Neural crest cell (in vitro differentiated cells): ENCODE results near the gene PRKAR1B. TPM values are rescaled to one million over a fixed set of nuclear protein-coding genes. Genes with fewer than 3 reads are reported as not detected.

Experiments used
- DNase-seq: peaks from one replicate; pipeline ENCODE4 v3.0.0; 2021; ENCODE audit warnings: low read depth, mixed read lengths, low spot score
- H3K27ac Mint-ChIP-seq: one replicate; pipeline ENCODE4 v1.8.0; 2021; ENCODE audit warnings: mild to moderate bottlenecking, mixed read lengths; ENCODE audit not compliant: unreplicated experiment
- H3K27me3 Mint-ChIP-seq: 2 replicates; pipeline ENCODE4 v1.8.0; 2021; ENCODE audit warnings: low read depth, mild to moderate bottlenecking, mixed read lengths
- H3K36me3 Mint-ChIP-seq: 2 replicates; pipeline ENCODE4 v1.8.0; 2021; ENCODE audit warnings: low read depth, mild to moderate bottlenecking, mixed read lengths
- H3K4me1 Mint-ChIP-seq: 2 replicates; pipeline ENCODE4 v1.8.0; 2021; ENCODE audit warnings: mixed read lengths
- H3K4me3 Mint-ChIP-seq: one replicate; pipeline ENCODE4 v1.8.0; 2021; ENCODE audit warnings: mild to moderate bottlenecking, mixed read lengths
- H3K9me3 Mint-ChIP-seq: 2 replicates; pipeline ENCODE4 v1.8.0; 2021; ENCODE audit warnings: mixed read lengths
- total RNA-seq: library from RNA; stranded (reverse); gene quantifications from 2 replicates; pipeline ENCODE4 v1.2.1, GENCODE V29; 2021
- TF ChIP-seq, protein P1 (sequence below): fragments of 200-600 bp; sonication (generic); conservative IDR thresholded peaks from 2 replicates; pipeline ENCODE4 v1.5.0; 2021; ENCODE audit warnings: antibody characterized with exemption, mild to moderate bottlenecking

Gene PRKAR1B
- total RNA-seq, 1 donor from 2014 or later = 9.5 TPM

GRCh38 chr7:590731-591551, 136.1 kb downstream of the PRKAR1B start:
- Mint-ChIP-seq H3K4me3 (no peak overlapping the region), H3K9me3 (peaks cover 10% of the 10 kb centered on the region), H3K27me3 (no peaks in the 10 kb centered on the region), H3K27ac (no peak overlapping the region), H3K36me3 (peaks cover 11% of the 10 kb centered on the region), H3K4me1 (no peaks in the 10 kb centered on the region)
- DNase-seq = no peak
- TF ChIP-seq, protein P1, sequence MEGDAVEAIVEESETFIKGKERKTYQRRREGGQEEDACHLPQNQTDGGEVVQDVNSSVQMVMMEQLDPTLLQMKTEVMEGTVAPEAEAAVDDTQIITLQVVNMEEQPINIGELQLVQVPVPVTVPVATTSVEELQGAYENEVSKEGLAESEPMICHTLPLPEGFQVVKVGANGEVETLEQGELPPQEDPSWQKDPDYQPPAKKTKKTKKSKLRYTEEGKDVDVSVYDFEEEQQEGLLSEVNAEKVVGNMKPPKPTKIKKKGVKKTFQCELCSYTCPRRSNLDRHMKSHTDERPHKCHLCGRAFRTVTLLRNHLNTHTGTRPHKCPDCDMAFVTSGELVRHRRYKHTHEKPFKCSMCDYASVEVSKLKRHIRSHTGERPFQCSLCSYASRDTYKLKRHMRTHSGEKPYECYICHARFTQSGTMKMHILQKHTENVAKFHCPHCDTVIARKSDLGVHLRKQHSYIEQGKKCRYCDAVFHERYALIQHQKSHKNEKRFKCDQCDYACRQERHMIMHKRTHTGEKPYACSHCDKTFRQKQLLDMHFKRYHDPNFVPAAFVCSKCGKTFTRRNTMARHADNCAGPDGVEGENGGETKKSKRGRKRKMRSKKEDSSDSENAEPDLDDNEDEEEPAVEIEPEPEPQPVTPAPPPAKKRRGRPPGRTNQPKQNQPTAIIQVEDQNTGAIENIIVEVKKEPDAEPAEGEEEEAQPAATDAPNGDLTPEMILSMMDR = no peak

DNA sequence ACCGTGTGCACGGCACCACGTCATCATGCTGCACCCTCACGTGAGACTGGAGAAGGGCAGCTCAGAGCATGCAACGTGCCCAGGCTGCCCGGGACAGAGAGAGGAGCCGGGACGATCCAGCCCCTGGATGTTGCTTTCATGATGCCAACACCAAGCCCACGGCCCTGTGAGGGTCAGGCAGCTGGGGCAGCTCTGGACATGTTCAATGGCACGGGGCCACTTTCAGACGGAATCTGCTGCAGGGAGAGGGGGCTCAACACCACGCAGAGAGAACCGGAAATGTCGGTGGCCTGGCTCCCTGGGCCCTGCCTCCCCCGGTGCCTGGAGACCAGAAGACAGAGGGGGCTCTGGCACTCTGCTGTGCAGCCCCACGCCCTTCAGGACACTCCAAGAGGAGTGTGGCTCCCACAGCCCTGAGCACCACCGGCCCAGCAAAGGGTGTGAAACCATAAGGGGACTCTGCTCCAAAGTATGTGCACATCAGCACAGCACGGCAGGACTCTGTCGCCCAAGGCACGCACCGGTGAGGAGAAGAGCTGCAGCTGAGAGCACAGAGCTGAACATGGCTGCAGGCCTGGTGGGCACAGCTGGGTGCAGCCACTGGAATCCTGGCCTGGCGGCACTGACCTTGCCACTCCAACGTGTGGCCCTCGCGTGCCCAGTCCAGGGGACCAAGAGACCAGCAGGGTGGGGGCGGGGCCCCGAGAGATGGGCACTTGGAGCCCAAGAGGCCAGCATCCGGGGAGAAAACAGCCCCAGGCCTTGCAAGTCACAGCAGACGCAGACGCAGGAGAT, 137.1 kb downstream of the PRKAR1B start:
- Mint-ChIP-seq H3K4me1 (no peaks in the 10 kb centered on the region), H3K9me3 (peaks cover 10% of the 10 kb centered on the region), H3K27me3 (no peaks in the 10 kb centered on the region), H3K36me3 (peaks cover 11% of the 10 kb centered on the region), H3K27ac (peak overlapping the region; percentile 50), H3K4me3 (no peak overlapping the region)
- TF ChIP-seq, protein P1 = no peak
- no peak for DNase-seq

GRCh38 chr7:587767-588166, 139.3 kb downstream of the PRKAR1B start:
- Mint-ChIP-seq H3K4me1 (no peaks in the 10 kb centered on the region), H3K4me3 (no peak overlapping the region), H3K36me3 (peaks cover 16% of the 10 kb centered on the region), H3K27me3 (no peaks in the 10 kb centered on the region), H3K27ac (no peak overlapping the region), H3K9me3 (peaks cover 10% of the 10 kb centered on the region)
- TF ChIP-seq, protein P1 = no peak
- DNase-seq = no peak

GRCh38 chr7:586494-586893, 140.6 kb downstream of the PRKAR1B start:
- TF ChIP-seq, protein P1 = no peak
- H3K9me3 Mint-ChIP-seq = peaks cover 10% of the 10 kb centered on the region
- H3K27ac Mint-ChIP-seq = peak overlapping the region; percentile 86
- no peaks in the 10 kb centered on the region for H3K4me1 Mint-ChIP-seq
- no peak overlapping the region for H3K4me3 Mint-ChIP-seq
- DNase-seq = no peak
- H3K36me3 Mint-ChIP-seq = peaks cover 16% of the 10 kb centered on the region
- no peaks in the 10 kb centered on the region for H3K27me3 Mint-ChIP-seq

- H3K9me3 Mint-ChIP-seq = peaks cover 10% of the 10 kb centered on the region
- no peak overlapping the region for H3K4me3 Mint-ChIP-seq
- no peaks in the 10 kb centered on the region for H3K4me1 Mint-ChIP-seq
- H3K36me3 Mint-ChIP-seq = peaks cover 16% of the 10 kb centered on the region
- DNase-seq = no peak
- H3K27me3 Mint-ChIP-seq = no peaks in the 10 kb centered on the region
- no peak overlapping the region for H3K27ac Mint-ChIP-seq
- TF ChIP-seq, protein P1 = no peak
These were observed 141.2 kb downstream of the PRKAR1B start for GRCh38 chr7:585873-586272.
